GM18519 (cell line): ENCODE data around the gene IKZF4.
"Not testable (repeated sequence)": the region's sequence is repeated elsewhere in the genome, so short reads cannot be mapped to it uniquely, and the experiment has no call there.

Source experiments
- ATAC-seq: cut with Tn5 transposase; IDR thresholded peaks from one replicate; pipeline ENCODE4 v1.9.1; 2021; ENCODE audit warnings: mild to moderate bottlenecking, moderate library complexity; ENCODE audit not compliant: unreplicated experiment, low FRiP score

Gene IKZF4

DNA sequence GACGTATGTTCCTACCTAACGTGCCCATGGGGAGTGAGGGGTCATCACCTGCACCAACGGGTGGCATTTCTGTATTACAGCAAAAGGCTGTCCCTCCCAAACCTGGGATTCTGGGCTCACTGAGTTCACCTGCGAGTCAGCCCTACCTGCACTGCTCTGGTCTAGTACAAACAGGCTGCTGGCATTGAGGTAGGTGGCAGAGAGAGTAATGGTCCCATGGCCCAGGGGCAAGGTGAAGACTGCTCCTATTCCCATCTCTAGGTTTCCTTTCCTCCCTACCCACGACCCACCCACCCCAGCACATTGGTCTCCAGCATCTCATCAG, 23.3 kb upstream of the IKZF4 start:
- no peak for ATAC-seq

DNA sequence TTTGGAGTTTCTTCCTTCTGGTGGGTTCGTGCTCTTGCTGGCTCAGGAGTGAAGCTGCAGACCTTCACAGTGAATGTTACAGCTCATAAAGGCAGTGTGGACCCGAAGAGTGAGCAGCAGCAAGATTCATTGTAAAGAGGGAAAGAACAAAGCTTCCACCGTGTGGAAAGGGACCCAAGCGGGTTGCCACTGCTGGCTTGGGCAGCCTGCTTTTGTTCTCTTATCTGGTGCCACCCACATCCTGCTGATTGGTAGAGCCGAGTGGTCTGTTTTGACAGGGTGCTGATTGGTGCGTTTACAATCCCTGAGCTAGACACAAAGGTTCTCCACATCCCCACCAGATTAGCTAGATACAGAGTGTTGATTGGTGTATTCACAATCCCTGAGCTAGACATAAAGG, 21.3 kb upstream of the IKZF4 start:
- not testable (repeated sequence) for ATAC-seq

DNA sequence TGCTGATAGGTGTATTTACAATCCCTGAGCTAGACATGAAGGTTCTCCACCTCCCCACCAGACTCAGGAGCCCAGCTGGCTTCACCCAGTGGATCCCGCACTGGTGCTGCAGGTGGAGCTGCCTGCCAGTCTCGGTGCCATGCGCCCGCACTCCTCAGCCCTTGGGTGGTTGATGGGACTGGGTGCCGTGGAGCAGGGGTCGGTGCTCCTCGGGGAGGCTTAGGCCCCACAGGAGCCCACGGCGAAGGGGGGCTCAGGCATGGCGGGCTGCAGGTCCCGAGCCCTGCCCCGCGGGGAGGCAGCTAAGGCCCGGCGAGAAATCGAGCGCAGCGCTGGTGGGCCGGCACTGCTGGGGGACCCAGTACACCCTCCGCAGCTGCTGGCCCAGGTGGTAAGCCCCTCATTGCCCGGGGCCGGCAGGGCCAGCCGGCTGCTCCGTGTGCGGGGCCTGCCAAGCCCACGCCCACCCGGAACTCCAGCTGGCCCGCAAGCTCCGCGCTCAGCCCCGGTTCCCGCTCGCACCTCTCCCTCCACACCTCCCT, 20.8 kb upstream of the IKZF4 start:
- not testable (repeated sequence) for ATAC-seq

DNA sequence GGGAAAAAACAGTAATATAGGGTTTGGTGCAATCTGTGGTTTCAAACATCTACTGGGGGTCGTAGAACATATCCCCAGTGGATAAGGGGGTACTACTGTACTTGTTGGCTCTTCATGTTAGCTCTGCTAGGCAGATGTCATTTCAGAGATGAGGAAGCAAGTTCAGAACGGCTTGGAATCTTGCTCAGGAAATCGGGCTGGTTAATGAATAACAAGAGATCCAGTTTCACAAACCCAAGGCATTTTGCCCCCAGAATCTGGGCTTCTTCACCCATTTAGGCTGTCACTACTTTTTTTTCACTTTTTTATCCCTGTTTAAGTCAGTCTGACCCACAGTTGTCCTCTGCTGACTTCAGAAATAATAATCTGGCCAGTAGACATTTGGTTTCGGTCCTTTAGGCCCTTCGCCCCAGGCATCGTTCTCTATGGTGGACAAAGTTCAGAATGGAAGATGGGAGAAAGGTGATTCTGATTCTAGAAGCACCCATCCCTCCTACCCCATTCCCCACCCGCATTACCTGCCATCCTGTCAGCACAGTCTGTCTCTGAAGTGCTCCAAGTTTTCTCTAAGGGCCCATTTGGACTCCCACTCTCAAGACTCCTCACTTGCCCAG, 19.2 kb upstream of the IKZF4 start:
- ATAC-seq, result no peak

DNA sequence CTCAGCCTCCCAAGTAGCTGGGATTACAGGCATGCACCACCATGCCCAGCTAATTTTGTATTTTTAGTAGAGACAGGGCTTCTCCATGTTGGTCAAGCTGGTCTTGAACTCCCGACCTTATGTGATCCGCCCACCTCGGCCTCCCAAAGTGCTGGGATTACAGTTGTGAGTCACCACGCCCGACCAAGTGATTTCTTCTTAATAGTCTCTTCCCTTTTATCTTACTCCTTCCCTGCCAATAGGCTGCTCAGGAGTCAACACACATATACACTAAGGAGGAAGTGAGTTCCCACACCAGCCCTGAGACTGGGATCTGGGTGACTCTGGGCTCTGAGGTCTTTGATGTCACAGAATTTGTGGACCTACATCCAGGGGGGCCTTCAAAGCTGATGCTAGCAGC, 17.5 kb upstream of the IKZF4 start:
- not testable (repeated sequence) for ATAC-seq

DNA sequence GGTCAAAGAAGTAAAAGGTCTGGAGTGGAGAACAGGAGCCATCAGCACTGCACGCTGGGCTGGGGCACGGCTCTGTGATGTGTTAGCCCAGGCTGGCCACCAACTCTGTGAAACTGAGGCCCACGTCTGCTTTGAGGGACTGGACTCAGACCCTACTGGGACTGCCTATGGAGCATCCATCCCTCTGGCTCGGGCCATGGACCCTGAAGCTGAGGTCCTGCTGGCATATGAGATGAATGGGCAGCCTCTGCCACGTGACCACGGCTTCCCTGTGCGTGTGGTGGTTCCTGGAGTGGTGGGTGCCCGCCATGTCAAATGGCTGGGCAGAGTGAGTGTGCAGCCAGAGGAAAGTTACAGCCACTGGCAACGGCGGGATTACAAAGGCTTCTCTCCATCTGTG, 16.6 kb upstream of the IKZF4 start:
- no peak for ATAC-seq

DNA sequence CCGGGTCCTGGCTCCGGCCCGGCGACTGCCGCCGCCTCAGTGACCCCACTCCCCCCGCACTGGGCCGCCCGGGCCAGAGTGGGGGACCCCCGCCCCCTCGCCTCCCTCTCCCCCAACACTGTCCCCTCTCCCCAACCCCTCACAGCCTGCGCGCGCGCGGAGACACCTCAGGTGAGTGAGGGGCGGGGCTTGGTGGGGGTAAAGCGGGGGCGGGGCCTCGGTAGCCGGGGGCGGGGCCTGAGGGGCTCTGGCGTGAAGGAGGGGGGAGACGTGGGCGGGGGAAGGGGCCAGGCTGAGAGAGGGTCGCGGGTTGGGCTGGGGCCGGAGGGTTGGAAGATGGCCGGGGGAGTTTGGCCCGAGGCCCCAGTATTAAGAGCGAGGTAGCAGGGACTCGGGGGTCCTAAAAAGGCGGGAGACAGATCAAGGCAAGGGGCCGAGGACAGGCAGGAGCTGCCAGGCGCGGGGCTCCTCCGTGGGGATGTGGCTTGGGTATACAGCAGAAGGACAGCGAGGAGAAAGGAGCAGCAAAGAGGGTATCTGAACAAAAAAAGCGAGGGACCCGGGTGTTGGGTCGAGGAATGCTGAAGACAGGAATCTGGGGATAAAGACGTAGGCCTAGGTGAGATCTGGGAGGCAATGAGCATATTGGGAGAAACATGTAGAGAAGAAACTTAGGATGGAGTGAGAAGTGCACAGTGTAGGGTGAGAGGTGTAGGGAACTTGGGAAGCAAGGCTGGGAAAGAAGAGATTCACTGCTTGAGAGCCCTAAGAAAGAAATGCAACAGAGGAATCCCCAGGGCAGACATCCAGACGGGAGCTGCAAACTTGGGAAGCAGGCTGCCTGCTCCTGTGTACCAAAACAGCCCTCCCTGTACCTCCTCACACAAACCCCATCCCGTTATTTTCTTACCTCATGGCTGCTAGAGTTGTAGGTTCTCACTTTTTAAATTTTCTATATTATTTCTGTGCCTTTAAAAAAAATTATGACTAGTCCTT, 13.0 kb upstream of the IKZF4 start:
- no peak for ATAC-seq

DNA sequence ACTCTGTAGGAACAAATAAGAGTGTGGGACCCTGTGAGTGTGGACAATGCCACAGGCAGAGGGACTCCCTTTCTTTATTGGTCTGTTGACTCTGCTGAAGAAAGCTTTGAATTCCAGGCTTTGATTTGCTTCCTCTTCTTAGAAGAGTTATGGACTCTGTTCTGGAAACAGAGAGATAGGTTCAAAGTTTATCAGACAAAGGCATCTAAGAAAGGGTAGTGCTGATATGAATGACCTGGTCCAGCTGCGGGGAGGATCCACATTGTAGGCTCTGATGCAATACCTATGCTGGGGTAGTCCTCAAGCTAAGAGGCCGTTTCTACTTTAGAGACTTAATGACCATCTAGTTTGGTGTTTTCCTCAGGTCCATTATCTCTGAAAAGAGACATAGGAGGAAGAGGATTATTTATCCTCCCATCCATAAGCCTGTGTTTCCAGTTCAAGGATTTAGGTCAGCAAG, 10.7 kb upstream of the IKZF4 start:
- ATAC-seq, result no peak

DNA sequence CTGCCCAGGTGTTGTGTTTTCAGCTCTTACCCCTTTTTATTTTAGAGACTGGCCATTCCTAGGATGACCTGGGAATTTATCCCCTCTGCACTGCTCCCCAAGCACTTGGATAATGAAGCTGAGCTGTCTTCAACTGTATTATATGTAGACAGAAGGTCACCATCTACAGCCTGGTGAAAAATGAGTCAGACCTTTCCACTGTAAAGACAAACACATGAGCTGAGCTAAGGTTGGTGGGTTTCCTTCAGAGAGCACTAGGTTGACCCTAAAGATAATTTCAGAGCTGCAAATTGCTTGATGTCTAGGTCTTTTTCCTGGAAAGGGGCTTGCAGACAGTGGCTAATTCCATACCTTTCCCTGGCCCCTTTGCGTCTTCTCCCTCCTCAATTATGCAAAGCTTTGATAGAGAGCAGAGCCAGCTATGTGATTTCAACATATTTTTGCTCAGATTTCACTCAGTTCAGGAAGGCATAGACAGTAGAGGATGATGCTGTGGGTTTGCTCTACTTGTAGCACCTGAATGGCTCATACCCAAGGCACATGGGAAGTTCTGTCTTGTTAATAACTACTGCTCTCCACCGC, 9.2 kb upstream of the IKZF4 start:
- no peak for ATAC-seq

DNA sequence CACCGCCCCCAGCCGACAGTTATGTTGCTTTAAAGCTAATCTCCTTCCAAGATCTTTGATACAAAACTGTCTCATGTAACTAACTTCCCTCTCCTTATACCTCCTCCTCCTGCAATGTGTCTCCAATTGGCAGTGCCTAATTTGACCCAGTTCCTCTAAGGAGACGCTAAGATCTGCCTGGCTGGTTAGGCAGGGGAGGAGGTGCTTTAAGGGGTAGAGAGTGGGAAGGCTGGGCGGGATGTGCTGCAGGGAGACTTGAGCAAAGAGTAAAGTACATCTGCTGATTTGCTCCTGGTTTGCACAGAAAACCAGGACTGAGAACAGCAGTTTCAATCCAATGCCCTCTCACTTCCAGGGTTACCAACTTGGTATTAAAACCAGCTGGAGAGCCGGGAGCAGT, 7.4 kb upstream of the IKZF4 start:
- no peak for ATAC-seq

DNA sequence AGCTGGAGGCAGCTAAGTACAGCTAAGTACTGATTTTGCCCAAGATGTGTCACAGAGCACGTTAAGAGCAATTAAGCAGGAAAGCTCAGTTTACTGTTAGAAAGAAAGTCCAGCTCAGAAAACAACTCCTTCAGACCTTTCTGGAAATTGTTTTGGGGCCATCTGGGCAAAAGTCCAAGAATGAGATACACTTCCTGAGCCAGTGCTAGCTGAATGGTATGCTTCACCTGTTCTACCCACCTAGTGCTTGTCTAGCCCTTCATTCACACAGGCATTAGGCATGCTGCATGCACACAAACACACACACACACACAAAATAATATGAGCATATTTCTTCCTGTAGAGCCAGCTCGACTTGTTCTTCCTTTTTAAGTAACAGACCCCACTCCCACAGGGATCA, 6.6 kb upstream of the IKZF4 start:
- no peak for ATAC-seq

DNA sequence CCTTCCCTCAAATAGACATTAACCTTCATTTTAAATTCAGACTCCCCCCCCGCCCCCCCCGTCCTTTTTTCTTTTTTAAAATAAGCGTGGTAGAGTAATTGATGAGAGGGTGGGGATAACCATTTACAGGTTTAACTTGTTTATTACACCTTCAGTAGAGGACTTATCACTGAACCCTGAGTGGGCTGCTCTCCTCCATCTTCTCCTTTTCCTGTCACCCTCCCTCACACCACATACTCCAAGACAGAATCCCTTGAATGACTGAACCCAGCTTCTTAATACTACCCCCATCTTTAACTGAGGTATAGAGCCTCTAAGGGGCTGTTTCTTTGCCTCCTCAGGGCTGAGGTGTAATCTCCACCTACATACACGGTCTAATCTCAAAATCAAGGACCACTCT, 3.7 kb upstream of the IKZF4 start:
- ATAC-seq, result no peak

DNA sequence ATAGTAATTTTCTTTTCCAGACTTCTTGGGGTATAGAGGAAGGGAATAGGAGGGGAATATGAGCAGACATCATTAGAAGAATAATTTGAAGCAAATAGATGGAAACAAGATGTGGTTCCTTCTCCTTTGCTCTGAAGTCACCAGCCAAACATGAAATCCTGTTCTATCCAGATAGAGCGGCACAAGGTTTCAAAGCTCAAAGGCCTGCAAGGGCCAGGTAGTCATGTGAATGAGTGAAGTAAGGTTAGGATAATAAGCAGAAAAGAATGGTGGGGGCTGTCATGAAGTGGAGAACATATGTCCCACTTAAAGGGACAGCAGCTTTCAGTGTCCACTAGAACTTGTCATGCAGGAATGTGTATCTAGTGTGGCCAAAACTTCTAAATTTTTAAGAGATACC, 2.5 kb upstream of the IKZF4 start:
- ATAC-seq, result no peak

DNA sequence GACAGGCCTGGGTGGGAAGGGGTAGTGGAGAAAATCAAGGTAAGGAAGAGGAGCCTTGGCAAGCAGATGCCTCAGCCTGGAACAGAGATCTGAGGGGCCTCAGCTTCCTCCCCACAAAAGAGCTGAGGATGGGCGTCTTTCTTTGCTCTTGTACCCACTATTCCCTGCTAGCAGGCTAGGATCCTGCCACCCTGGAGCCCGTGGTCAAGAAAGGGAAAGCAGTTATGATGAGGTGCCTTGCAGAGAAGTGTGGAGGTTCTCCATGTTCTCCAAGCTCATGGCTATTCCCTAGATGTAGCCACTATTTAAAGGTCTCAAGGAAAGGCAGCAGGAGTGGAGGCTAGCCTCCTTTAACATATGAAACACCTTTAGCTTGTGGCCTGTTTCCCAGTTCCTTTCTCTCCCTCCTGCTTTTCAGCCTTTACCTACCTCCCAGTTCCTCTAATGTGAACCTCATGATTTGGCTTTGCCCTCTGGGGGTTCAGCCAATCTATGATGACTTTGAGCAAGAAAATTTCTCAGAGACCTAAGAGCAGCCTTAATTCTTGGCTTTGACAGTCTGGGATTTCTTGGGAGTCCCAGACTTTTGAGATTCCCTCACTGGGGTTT, 1.1 kb downstream of the IKZF4 start:
- no peak for ATAC-seq

DNA sequence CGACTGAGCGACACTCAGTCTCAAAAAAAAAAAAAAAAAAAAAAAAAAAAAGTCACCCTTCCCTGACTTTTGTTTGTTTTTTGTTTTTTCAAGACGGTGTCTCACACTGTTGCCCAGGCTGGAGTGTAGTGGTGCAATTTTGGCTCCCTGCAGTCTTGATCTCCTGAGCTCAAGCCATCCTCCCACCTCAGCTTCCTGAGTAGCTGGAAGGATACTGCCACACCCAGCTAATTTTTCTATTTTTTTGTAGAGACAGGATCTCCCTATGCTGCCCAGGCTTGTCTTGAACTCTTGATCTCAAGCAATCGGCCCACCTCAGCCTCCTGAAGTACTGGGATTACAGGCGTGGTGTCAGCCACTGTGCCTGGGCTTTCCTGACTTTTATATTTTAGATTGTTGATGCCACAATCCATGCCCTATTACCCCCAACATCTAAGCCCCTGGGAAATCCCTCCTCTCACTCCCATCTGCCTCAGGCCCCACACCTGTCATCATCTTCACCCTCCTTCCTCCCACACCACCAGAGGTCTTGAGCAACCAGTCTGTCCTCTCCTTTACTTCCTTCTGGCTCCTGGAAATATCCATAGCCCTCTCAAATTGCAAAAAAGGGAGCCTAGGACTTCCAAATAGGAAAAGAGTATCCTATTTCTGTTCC, 7.8 kb downstream of the IKZF4 start:
- ATAC-seq, result no peak

DNA sequence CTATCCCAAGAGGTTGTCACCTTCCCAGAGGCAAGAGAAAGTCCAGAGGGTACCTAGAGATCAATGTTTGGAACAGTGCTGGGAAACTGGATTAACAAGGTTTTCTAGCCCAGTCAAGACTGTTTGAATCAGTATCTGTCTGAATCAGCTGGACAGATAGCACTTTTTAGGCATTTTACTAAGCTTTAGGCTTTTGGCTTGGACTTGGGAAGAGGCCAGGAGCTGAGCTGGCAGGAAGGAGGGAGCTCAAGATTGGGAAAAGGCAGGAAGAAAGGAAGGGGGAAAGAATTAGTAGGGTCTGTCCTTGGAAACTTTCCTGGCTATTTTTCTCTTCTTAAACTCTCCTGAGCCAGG, 8.3 kb downstream of the IKZF4 start:
- ATAC-seq, result no peak

DNA sequence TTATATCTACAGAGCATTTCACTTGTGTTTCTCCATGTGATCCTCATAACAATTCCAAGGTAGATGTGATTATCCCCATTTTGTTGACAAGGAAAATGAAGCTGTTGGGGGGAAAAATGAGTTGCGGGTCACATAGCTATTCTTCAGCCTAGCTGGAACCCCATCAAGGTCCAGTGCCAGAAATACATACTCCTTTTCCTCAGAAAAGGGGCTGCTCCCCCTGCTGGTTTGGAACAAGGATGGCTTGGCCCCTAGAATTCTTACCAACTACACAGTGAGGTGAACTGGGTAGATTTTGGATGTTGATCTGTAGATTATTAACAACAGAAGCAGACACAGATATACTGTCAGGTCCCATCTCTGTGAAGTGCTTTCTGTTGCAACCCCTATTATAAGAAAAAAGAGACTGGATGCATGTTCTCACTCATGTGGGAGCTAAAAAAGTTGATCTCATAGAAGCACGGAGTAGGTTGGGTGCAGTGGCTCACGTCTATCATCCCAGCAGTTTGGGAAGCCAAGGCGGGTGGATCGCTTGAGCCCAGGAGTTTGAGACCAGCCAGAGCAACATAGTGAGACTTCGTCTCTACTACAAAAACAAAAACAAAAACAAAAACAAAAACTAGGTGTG, 8.9 kb downstream of the IKZF4 start:
- no peak for ATAC-seq

DNA sequence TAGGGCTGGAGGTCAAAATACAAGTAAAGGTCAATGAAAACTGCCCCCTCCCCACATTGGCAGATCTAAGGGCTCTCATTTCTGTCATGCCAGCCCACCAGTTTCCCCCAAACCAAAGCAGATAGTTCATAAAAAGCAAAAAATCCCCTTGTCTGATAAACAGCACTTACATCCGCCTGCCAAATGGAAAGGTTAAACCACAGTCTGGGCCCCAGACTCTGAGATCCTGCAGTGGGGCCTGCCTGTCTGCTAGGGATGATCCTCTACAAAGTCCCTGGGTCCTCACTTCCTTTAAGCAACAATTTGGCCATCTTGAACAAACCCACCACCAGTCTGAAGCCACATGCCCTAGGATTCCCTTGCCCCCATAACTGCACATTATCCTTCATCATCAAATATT, 11.1 kb downstream of the IKZF4 start:
- ATAC-seq, result no peak

DNA sequence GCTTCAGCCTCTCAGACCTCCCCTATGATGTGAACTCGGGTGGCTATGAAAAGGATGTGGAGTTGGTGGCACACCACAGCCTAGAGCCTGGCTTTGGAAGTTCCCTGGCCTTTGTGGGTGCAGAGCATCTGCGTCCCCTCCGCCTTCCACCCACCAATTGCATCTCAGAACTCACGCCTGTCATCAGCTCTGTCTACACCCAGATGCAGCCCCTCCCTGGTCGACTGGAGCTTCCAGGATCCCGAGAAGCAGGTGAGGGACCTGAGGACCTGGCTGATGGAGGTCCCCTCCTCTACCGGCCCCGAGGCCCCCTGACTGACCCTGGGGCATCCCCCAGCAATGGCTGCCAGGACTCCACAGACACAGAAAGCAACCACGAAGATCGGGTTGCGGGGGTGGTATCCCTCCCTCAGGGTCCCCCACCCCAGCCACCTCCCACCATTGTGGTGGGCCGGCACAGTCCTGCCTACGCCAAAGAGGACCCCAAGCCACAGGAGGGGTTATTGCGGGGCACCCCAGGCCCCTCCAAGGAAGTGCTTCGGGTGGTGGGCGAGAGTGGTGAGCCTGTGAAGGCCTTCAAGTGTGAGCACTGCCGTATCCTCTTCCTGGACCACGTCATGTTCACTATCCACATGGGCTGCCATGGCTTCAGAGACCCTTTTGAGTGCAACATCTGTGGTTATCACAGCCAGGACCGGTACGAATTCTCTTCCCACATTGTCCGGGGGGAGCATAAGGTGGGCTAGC, 13.9 kb downstream of the IKZF4 start:
- ATAC-seq, result no peak
